Measurements from ENCODE around the gene CPT1B. TPM values are rescaled to one million over a fixed set of nuclear protein-coding genes. Genes with fewer than 3 reads are reported as not detected.
A peak's percentile ranks its signal among the peaks of the same experiment; 100 is the strongest.

The CPT1B gene
- total RNA-seq, 1 donor from 2014 or later = 12.7 TPM

- Histone ChIP-seq H3K36me3 (no peaks in the 10 kb centered on the region), H3K4me3 (no peak overlapping the region), H3K9me3 (no peaks in the 10 kb centered on the region), H3K27ac (no peak overlapping the region), H3K4me1 (no peaks in the 10 kb centered on the region), H3K27me3 (peaks cover 26% of the 10 kb centered on the region)
- TF ChIP-seq CTCF (IDR thresholded peaks at IDR 0.05) = no peak
- ATAC-seq (no peak), DNase-seq (peak; percentile 15)
- intact Hi-C loops (cut with DNase I) = no loop called here
These were observed 18.9 kb upstream of the CPT1B start for GRCh38 chr22:50597097-50597496.

GRCh38 chr22:50595189-50595588 lies 17.0 kb upstream of the CPT1B start:
- Histone ChIP-seq H3K9me3 (no peaks in the 10 kb centered on the region), H3K27me3 (peaks cover 17% of the 10 kb centered on the region), H3K4me3 (no peak overlapping the region), H3K4me1 (no peaks in the 10 kb centered on the region), H3K27ac (no peak overlapping the region), H3K36me3 (no peaks in the 10 kb centered on the region)
- no peak for TF ChIP-seq CTCF (IDR thresholded peaks at IDR 0.05)
- DNase-seq (no peak), ATAC-seq (no peak)
- intact Hi-C loops (cut with DNase I) = no loop called here

- Histone ChIP-seq H3K4me3 (no peak overlapping the region), H3K9me3 (no peaks in the 10 kb centered on the region), H3K4me1 (peaks cover 4% of the 10 kb centered on the region), H3K27ac (no peak overlapping the region), H3K36me3 (no peaks in the 10 kb centered on the region), H3K27me3 (no peaks in the 10 kb centered on the region)
- intact Hi-C loops (cut with DNase I) = no loop called here
- no peak for ATAC-seq
- peak; percentile 25 for DNase-seq
- no peak for TF ChIP-seq CTCF (IDR thresholded peaks at IDR 0.05)
These were observed 9.2 kb upstream of the CPT1B start for GRCh38 chr22:50587407-50587806.

- Histone ChIP-seq H3K9me3 (no peaks in the 10 kb centered on the region), H3K4me1 (peaks cover 9% of the 10 kb centered on the region), H3K36me3 (no peaks in the 10 kb centered on the region), H3K4me3 (no peak overlapping the region), H3K27ac (no peak overlapping the region), H3K27me3 (no peaks in the 10 kb centered on the region)
- DNase-seq (peak; percentile 18), ATAC-seq (no peak)
- intact Hi-C loops (cut with DNase I) = no loop called here
- TF ChIP-seq CTCF (IDR thresholded peaks at IDR 0.05) = no peak
These were observed 8.2 kb upstream of the CPT1B start for GRCh38 chr22:50586416-50586815.

GRCh38 chr22:50585781-50586180 lies 7.6 kb upstream of the CPT1B start:
- no peak for ATAC-seq
- TF ChIP-seq CTCF (IDR thresholded peaks at IDR 0.05) = no peak
- H3K4me1 ChIP-seq = peaks cover 13% of the 10 kb centered on the region
- H3K4me3 ChIP-seq = no peak overlapping the region
- intact Hi-C loops (cut with DNase I) = no loop called here
- H3K36me3 ChIP-seq = no peaks in the 10 kb centered on the region
- no peak overlapping the region for H3K27ac ChIP-seq
- H3K27me3 ChIP-seq = no peaks in the 10 kb centered on the region
- DNase-seq = peak; percentile 23
- no peaks in the 10 kb centered on the region for H3K9me3 ChIP-seq

- TF ChIP-seq CTCF (IDR thresholded peaks at IDR 0.05) = no peak
- intact Hi-C loops (cut with DNase I) = no loop called here
- Histone ChIP-seq H3K4me3 (no peak overlapping the region), H3K9me3 (no peaks in the 10 kb centered on the region), H3K36me3 (no peaks in the 10 kb centered on the region), H3K27me3 (no peaks in the 10 kb centered on the region), H3K4me1 (peaks cover 13% of the 10 kb centered on the region), H3K27ac (no peak overlapping the region)
- ATAC-seq (no peak), DNase-seq (no peak)
These were observed 7.0 kb upstream of the CPT1B start for GRCh38 chr22:50585238-50585637.
